Type B pancreatic cell (in vitro differentiated cells): ENCODE results near the gene ARSK. TPM values are rescaled to one million over a fixed set of nuclear protein-coding genes. Genes with fewer than 3 reads are reported as not detected.

ENCODE experiments used
- DNase-seq: peaks from one replicate; pipeline ENCODE4 v3.0.0; 2021; ENCODE audit warnings: mixed read lengths; ENCODE audit not compliant: unreplicated experiment; ENCODE audit errors: extremely low spot score
- H3K27ac Mint-ChIP-seq: 2 replicates; pipeline ENCODE4 v1.8.0; 2021; ENCODE audit warnings: mild to moderate bottlenecking, mixed read lengths
- H3K27me3 Mint-ChIP-seq: 2 replicates; pipeline ENCODE4 v1.8.0; 2021; ENCODE audit warnings: mixed read lengths
- H3K36me3 Mint-ChIP-seq: 2 replicates; pipeline ENCODE4 v1.8.0; 2021; ENCODE audit warnings: mixed read lengths
- H3K4me1 Mint-ChIP-seq: one replicate; pipeline ENCODE4 v1.8.0; 2021; ENCODE audit warnings: mixed read lengths; ENCODE audit not compliant: unreplicated experiment
- H3K4me3 Mint-ChIP-seq: 2 replicates; pipeline ENCODE4 v1.8.0; 2021; ENCODE audit warnings: mild to moderate bottlenecking, mixed read lengths
- H3K9me3 Mint-ChIP-seq: 2 replicates; pipeline ENCODE4 v1.8.0; 2021; ENCODE audit warnings: mixed read lengths
- CTCF ChIP-seq: fragments of 200-600 bp; sonication (generic); conservative IDR thresholded peaks from 2 replicates; pipeline ENCODE4 v1.5.0; 2021; ENCODE audit warnings: antibody characterized with exemption, mild to moderate bottlenecking
- total RNA-seq: library from RNA; stranded (reverse); gene quantifications from 2 replicates; pipeline ENCODE4 v1.2.1, GENCODE V29; 2021; ENCODE audit warnings: low replicate concordance

Gene ARSK
- total RNA-seq, 1 donor from 2014 or later: 9.1 TPM

- TF ChIP-seq CTCF: no peak
- Mint-ChIP-seq H3K36me3 (peaks cover 9% of the 10 kb centered on the region), H3K4me1 (no peaks in the 10 kb centered on the region), H3K9me3 (no peaks in the 10 kb centered on the region), H3K27me3 (no peaks in the 10 kb centered on the region), H3K27ac (no peak overlapping the region), H3K4me3 (no peak overlapping the region)
- DNase-seq: no peak
Measured at GRCh38 chr5:95590880-95591279, 36.0 kb downstream of the ARSK start.

GRCh38 chr5:95591490-95591901, 36.6 kb downstream of the ARSK start:
- no peaks in the 10 kb centered on the region for H3K27me3 Mint-ChIP-seq
- H3K36me3 Mint-ChIP-seq: peaks cover 9% of the 10 kb centered on the region
- DNase-seq: no peak
- H3K4me1 Mint-ChIP-seq: no peaks in the 10 kb centered on the region
- H3K9me3 Mint-ChIP-seq: no peaks in the 10 kb centered on the region
- no peak overlapping the region for H3K4me3 Mint-ChIP-seq
- H3K27ac Mint-ChIP-seq: no peak overlapping the region
- TF ChIP-seq CTCF: no peak

- H3K27me3 Mint-ChIP-seq: no peaks in the 10 kb centered on the region
Measured at GRCh38 chr5:95595289-95595931, 40.5 kb downstream of the ARSK start.

GRCh38 chr5:95599252-95599651, 44.4 kb downstream of the ARSK start:
- no peak for TF ChIP-seq CTCF
- H3K36me3 Mint-ChIP-seq: peaks cover 4% of the 10 kb centered on the region
- no peaks in the 10 kb centered on the region for H3K4me1 Mint-ChIP-seq
- no peak for DNase-seq
- no peak overlapping the region for H3K27ac Mint-ChIP-seq
- H3K9me3 Mint-ChIP-seq: no peaks in the 10 kb centered on the region
- no peak overlapping the region for H3K4me3 Mint-ChIP-seq
- H3K27me3 Mint-ChIP-seq: no peaks in the 10 kb centered on the region

More at GRCh38 chr5:95595289-95595931, 40.5 kb downstream of the ARSK start:
- no peak overlapping the region for H3K4me3 Mint-ChIP-seq
- H3K27ac Mint-ChIP-seq: no peak overlapping the region
- peaks cover 4% of the 10 kb centered on the region for H3K36me3 Mint-ChIP-seq
- H3K4me1 Mint-ChIP-seq: no peaks in the 10 kb centered on the region
- DNase-seq: no peak
- H3K9me3 Mint-ChIP-seq: no peaks in the 10 kb centered on the region
- TF ChIP-seq CTCF: no peak

GRCh38 chr5:95600557-95600956, 45.7 kb downstream of the ARSK start:
- TF ChIP-seq CTCF: no peak
- Mint-ChIP-seq H3K27me3 (no peaks in the 10 kb centered on the region), H3K36me3 (peaks cover 4% of the 10 kb centered on the region), H3K4me1 (no peaks in the 10 kb centered on the region), H3K9me3 (no peaks in the 10 kb centered on the region), H3K4me3 (no peak overlapping the region), H3K27ac (no peak overlapping the region)
- DNase-seq: no peak
